ENCODE data around the gene ZKSCAN5. TPM values are rescaled to one million over a fixed set of nuclear protein-coding genes. Genes with fewer than 3 reads are reported as not detected.

The ZKSCAN5 gene
- total RNA-seq, 1 donor from 2014 or later = 12.1 TPM

DNA sequence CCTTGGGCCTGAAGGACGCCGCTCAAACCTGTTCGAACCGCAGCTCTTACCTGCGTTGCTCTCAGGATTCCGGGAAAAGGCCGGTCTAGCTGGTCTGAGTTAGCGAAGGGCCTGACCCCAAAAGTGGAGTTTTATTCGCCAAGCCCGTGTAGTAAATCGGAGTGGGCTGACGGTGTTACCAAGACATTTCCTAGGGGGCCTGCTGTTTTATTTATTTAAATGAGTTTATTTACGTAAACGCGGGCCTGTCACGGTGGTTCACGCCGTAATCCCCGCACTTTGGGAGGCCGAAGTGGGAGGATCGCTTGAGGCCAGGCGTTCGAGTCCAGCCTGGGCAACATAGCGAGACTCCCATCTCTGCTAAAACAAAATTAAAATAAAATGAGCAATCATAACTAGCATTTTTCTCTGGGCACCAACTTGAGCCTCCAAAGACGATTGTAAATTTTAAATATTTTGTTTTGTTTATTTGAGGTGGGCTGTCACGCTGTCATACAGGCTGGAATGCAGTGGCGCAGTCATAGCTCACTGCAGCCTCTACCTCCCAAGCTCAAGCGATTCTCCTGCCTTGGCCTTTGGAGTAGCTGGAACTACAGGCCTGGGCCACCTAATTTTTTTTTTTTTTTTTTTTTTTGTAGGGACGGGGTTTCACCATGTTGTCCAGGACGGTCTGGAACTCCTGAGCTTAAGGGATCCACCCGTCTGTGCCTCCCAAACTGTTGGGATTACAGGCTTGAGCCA is 54.9 kb downstream of the ZKSCAN5 start:
- Mint-ChIP-seq H3K4me3 (ENCODE audit: unreplicated experiment) (peak overlapping the region; percentile 98), H3K9me3 (ENCODE audit: unreplicated experiment) (no peaks in the 10 kb centered on the region), H3K27me3 (ENCODE audit: unreplicated experiment) (no peaks in the 10 kb centered on the region), H3K4me1 (ENCODE audit: unreplicated experiment) (peaks cover 49% of the 10 kb centered on the region), H3K27ac (ENCODE audit: unreplicated experiment) (peak overlapping the region; percentile 99), H3K36me3 (ENCODE audit: unreplicated experiment) (peaks cover 26% of the 10 kb centered on the region)
- TF ChIP-seq, protein P1, sequence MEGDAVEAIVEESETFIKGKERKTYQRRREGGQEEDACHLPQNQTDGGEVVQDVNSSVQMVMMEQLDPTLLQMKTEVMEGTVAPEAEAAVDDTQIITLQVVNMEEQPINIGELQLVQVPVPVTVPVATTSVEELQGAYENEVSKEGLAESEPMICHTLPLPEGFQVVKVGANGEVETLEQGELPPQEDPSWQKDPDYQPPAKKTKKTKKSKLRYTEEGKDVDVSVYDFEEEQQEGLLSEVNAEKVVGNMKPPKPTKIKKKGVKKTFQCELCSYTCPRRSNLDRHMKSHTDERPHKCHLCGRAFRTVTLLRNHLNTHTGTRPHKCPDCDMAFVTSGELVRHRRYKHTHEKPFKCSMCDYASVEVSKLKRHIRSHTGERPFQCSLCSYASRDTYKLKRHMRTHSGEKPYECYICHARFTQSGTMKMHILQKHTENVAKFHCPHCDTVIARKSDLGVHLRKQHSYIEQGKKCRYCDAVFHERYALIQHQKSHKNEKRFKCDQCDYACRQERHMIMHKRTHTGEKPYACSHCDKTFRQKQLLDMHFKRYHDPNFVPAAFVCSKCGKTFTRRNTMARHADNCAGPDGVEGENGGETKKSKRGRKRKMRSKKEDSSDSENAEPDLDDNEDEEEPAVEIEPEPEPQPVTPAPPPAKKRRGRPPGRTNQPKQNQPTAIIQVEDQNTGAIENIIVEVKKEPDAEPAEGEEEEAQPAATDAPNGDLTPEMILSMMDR (IDR thresholded peaks at IDR 0.05) = no peak
- DNase-seq (ENCODE audit: extremely low spot score, unreplicated experiment) = no peak

DNA sequence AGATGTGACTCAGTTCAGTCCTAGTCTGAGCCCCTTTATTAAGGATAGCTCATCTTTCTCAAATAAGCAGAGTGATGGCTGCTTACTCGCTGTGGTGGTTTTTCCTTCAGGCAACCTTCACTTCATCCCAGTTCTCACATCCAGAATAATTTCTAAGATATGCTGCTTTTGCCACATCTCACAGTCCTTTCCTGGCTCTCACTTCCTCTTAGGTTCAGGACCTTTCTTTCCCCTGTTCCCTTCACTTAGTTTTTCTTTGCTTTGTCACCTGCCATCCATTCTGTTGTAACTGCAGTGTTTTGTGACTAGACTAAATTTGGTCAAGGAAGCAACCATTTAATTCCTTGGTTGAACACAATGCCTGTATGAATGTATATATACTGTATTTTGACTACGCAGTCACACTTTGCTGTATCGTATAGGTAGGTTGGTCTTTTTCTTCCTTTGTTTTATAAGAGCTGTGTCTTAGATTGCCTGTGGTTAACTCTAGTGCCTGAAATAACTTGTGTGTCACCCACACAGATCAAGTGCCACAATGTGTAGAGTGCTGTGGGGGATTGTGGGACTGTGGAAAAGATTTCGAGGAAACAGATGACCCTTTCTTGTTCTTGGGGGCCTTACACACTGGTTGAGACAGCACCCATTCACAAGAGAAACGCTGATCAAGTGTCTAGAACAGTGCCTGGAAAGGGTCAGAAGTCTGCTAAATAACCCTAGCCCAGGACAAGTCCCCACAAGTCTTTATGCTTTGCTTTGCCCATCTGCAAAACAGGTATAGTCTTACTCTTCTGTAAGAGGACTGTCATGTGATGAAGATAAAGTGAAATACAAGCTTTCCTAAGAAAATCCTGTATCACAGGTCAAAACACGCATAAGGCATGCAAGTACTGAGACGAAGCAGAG is 56.6 kb downstream of the ZKSCAN5 start:
- TF ChIP-seq, protein P1 (IDR thresholded peaks at IDR 0.05) = no peak
- Mint-ChIP-seq H3K27me3 (ENCODE audit: unreplicated experiment) (no peaks in the 10 kb centered on the region), H3K9me3 (ENCODE audit: unreplicated experiment) (no peaks in the 10 kb centered on the region), H3K27ac (ENCODE audit: unreplicated experiment) (peak overlapping the region; percentile 96), H3K36me3 (ENCODE audit: unreplicated experiment) (peaks cover 39% of the 10 kb centered on the region), H3K4me3 (ENCODE audit: unreplicated experiment) (peak overlapping the region; percentile 98), H3K4me1 (ENCODE audit: unreplicated experiment) (peaks cover 55% of the 10 kb centered on the region)
- no peak for DNase-seq (ENCODE audit: extremely low spot score, unreplicated experiment)

DNA sequence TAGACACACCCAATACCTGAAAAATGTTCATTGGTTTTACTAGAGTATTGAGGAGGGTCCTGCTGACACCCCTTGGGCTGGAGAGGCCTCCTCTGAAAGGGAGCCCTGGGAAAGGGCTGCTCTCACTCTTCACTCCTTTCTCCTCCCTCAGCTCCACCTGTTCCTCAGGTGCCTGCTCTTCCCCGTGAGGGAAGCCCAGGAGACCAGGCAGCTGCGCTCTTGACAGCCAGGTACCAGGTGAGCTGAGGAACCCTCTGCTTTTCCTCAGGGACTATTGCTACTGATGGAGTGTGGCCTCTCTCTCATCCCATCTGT is 57.2 kb downstream of the ZKSCAN5 start:
- Mint-ChIP-seq H3K9me3 (ENCODE audit: unreplicated experiment) (no peaks in the 10 kb centered on the region), H3K4me3 (ENCODE audit: unreplicated experiment) (no peak overlapping the region), H3K4me1 (ENCODE audit: unreplicated experiment) (peaks cover 55% of the 10 kb centered on the region), H3K36me3 (ENCODE audit: unreplicated experiment) (peaks cover 42% of the 10 kb centered on the region), H3K27ac (ENCODE audit: unreplicated experiment) (peak overlapping the region; percentile 96), H3K27me3 (ENCODE audit: unreplicated experiment) (no peaks in the 10 kb centered on the region)
- DNase-seq (ENCODE audit: extremely low spot score, unreplicated experiment) = no peak
- TF ChIP-seq, protein P1 (IDR thresholded peaks at IDR 0.05) = no peak

DNA sequence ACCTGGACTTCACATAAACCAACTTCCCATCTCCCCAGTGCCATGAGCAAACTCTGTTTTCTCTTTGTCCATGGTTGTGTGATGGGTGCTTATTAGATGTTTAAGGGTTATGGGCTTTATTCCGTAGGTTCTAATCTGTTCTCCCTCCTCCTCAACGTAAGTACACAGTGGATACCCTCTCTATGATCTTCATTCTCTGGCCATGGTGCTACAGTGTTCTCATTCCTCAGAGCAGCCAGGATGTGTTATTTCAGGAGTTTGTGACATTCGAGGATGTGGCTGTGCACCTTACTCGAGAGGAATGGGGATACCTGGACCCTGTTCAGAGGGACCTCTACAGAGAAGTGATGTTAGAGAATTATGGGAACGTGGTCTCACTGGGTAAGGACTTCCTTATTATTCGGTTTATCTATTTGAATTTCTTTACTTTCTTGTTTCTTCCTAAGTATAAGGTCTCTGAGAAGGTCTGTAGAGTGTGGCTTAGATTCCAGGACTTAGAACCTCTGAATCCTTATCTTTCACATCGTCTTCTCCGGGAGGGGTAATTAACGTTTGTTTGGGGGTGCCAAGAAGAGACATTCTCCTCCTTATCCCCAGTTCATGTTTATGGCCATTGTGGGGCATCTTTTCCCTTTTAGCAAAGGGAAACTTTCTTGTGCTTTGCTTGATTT is 57.8 kb downstream of the ZKSCAN5 start:
- no peaks in the 10 kb centered on the region for H3K27me3 Mint-ChIP-seq (ENCODE audit: unreplicated experiment)
- peaks cover 42% of the 10 kb centered on the region for H3K36me3 Mint-ChIP-seq (ENCODE audit: unreplicated experiment)
- H3K27ac Mint-ChIP-seq (ENCODE audit: unreplicated experiment) = peak overlapping the region; percentile 96
- H3K4me3 Mint-ChIP-seq (ENCODE audit: unreplicated experiment) = peak overlapping the region; percentile 52
- no peaks in the 10 kb centered on the region for H3K9me3 Mint-ChIP-seq (ENCODE audit: unreplicated experiment)
- peaks cover 52% of the 10 kb centered on the region for H3K4me1 Mint-ChIP-seq (ENCODE audit: unreplicated experiment)
- TF ChIP-seq, protein P1 (IDR thresholded peaks at IDR 0.05) = no peak
- no peak for DNase-seq (ENCODE audit: extremely low spot score, unreplicated experiment)

All from osteocyte (in vitro differentiated cells).